Activated CD4-positive, alpha-beta T cell treated with anti-CD3 and anti-CD28 coated beads for 24 hours (primary cell): ENCODE measurements around the gene EYA2.
"Not testable (repeated sequence)": the region's sequence is repeated elsewhere in the genome, so short reads cannot be mapped to it uniquely, and the experiment has no call there.

ENCODE experiments used
- DNase-seq, 2 donors: peaks; one replicate each; pipeline ENCODE4 v3.0.0-alpha.2; 2020; ENCODE audit warnings: low read depth in 2 of 2

Gene EYA2

DNA sequence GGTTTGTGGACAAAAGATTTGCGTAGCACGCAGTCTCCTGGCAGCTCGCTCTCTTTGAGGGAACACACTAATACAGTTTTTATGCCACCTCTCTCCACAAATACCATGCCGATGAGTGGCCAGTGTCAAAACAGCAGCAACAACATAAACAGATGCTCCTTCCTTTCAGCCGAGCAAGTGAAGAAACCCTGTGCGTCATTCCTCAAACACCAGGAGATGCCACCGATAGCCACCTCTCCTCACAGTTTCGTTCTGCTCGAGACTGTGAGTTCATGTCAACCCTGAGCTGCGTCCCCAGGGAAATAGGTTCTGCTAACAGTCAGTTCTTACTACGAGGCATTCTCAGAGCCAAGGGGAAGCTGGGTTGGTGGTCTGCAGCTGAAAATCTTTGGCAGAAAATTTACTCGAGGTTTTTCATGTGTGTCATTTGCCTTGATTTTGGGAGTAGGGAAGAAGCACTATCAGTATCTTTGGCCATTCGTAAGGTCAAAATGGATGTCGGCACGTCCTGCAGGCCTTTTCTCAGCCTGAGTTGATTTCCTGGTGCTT lies 59.9 kb downstream of the EYA2 start:
- DNase-seq: no peak

DNA sequence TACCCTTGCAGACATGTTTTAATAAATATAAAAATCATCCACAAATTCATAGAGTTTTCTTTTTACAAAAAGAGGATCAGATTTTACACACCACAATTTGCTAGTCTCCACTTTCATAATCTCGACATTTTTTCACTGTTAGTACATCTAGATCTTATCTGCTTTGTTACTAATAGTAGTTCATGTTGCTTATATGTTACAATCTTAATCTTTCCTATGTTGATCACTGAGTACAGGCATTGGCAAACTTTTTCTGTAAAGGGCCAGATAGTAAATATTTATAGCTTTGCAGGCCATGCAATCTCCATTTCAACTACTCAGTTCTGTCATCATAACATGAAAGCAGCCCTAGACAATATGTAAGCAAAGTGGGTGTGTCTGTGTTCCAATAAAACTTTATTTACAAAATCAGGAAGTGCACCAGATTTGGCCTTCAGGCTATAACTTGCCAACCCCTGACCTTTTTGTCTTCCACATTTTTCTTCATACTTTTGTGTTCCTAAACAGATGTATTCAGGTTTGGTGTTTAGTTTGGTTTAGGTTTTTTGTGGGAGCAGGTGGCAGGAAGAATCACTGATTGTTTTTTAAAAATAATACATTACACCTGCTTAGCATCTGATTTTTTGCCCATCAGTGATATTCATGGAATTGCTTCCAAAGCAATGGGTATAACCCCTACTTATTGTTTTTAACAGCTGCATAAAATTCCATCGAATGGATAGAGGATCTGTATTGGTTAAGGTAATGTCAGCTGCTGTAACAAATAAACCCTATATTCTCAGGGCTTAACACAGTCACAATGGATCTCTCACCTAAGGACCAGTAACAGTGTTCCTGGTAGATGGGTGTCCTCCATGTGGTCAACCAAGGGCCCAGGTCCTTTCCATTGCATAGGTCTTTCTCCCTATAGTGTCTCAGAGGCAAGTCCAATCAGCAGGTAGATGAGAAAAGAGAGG lies 61.2 kb downstream of the EYA2 start:
- no peak for DNase-seq

DNA sequence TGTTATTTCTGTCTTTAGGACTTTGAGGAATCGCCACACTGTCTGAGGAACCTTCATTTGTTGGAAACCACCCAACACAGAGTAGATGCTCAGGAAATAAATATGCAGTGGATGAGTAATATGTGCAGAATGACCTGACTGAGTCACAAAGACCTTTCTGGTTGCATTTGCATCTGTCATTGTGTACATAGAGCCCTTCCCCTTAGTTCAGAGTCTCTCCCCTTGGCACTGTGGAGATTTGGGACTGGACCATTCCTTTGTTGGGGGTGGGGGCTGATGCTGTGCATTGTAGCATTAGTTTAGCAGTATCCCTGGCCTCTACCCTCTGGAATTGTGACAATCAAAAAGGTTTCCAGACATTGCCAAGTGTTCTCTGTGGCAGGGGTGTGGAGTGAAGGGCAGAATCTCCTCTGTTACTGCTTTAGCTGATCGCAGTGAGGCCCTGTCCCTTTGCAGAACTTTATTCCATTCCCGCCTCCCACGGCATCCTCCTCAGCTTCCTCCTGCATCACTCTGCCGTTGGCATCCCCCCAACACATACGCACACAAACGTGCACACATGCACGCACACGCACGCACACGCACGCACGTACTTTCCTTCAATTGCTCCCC lies 64.5 kb downstream of the EYA2 start:
- no peak for DNase-seq

DNA sequence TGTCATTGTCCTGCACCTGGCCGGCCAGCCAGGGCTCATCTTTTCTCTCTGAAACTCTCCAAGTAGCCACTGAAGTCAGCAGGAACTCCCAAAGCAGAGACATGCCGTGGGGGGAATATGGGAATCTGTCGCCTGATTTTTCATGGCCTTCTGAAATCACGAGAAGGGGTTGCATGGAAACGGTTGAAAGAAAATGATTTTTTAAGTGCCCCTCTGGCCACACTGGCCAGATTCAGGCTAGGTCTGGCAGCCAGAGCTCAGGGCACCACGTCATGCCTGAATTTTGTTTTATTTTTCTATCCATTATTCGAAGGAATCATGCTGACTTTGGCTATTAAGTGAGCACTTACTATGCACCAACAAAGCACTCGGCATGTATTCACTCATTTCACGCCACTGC lies 65.2 kb downstream of the EYA2 start:
- no peak for DNase-seq

DNA sequence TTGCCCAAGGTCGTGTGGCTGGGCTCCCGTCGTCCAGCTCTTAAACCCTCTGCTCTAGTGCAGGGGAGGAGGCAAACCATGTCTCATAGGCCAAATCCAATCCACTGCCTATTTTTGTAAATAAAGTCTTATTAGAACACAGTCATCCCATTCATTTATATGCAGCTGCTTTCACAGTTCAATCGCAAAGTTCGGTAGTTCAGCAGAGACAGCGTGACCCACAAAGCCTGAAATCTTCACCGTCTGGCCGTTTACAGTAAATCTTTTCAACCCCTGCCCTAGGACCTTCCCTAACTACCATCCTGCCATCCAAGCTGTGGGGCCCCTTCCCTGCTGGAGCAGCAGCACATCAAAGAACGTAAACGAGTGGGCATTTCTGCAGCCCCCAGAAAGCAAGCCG lies 65.9 kb downstream of the EYA2 start:
- DNase-seq: no peak

DNA sequence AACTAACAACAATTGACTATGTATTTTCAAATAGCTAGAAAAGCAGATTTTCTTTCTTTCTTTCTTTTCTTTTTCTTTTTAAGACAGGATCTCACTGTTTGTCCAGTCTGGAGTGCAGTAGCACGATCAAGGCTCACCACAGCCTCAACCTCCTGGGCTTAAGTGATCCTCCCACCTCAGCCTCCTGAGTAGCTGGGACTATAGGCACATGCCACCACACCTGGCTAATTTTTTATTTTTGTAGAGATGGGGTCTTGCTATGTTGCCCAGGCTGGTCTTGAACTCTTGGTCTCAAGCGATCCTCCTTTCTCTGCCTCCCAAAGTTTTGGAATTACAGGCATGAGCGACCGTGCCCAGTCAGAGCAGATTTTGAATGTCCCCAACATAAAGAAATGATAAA lies 67.3 kb downstream of the EYA2 start:
- DNase-seq: not testable (repeated sequence)

DNA sequence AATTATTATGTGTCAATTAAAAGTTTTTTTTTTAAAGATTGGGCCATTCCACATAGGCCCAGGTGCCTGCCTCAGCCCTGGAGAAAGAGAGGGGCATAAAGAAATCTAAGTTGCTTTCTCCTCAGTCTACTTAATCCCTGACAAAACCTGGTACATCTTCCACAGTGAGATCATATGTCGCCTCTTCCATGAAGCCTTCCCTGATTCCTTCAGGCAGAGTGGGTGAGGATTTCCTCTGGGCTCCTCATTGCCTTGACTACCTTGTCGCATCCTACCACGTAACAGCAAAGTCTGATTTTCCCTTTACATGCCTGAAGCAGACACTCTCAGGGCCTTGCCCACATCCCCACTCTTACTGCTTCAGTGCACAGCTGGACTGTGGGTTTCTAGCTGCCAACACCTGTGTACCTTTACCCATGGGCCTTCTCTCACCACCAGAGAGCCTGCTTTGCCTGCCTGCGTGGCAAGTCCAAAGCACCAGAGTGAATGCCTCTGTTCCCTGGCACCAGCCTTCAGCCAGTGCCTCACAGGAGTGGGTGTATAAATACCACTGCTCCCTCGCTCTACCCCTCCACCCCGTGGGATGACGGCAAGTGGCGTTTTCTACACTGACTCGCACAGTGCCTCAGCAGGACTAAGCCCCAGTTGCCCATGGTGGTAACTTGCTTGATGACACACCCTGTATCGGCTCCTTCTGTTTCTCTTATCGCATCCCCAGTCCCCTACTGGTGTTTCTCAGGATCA lies 68.0 kb downstream of the EYA2 start:
- DNase-seq: no peak

DNA sequence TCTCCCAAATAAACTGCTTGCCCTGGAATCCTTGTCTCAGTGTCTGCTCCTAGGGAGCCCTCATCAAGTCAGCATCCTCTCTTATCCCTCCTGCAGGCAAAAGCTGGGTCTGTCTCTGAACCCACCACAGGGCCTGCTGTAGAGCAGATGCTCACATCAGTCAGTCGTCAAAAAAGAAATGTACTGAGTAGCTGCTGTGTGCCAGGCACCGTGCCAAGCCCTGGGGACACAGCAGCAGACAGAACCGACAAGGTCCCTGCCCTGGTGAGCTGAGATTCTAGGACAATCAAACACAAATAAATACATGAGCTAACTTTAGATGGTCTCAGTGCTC lies 68.5 kb downstream of the EYA2 start:
- no peak for DNase-seq

DNA sequence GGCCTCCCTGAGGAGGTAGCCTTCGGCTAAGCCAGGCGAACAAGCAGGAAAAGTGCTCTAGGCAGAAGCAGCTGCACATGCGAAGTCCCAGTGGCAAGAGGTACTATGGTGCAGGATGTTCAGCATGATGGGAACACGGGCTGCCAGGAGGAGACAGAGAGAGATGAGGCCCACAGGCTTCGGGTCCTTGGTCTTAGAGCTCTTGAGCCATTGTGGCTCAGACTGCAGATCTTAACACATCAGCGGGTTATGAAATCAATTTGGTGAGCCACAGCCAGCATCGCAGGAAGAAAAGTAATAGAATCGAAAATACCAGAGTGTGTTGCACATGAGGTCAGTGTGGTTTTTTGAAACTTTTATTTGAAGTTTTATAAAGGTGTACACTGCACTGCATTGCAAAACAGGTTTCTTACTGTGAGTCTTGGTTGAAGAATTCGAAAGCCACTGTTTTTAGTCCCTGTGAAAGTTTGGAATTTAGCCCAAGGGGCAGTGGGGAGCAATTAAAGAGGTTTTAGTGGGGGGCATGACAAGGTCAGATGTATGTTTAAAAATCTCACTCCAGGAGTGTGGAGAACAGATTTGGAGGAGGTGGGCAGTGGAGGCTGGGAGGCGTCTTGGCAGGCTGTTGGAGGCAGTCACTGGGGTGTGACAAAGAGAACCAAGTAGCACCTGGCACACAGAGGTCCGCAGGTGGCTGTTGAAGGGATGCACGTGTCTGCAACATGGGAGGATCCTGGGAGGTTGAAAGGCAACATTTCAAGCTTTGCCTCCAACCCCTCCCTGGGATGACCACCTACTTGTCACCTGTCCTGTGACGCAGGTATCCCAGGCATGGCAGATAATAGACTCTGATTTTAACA lies 69.3 kb downstream of the EYA2 start:
- DNase-seq: no peak

DNA sequence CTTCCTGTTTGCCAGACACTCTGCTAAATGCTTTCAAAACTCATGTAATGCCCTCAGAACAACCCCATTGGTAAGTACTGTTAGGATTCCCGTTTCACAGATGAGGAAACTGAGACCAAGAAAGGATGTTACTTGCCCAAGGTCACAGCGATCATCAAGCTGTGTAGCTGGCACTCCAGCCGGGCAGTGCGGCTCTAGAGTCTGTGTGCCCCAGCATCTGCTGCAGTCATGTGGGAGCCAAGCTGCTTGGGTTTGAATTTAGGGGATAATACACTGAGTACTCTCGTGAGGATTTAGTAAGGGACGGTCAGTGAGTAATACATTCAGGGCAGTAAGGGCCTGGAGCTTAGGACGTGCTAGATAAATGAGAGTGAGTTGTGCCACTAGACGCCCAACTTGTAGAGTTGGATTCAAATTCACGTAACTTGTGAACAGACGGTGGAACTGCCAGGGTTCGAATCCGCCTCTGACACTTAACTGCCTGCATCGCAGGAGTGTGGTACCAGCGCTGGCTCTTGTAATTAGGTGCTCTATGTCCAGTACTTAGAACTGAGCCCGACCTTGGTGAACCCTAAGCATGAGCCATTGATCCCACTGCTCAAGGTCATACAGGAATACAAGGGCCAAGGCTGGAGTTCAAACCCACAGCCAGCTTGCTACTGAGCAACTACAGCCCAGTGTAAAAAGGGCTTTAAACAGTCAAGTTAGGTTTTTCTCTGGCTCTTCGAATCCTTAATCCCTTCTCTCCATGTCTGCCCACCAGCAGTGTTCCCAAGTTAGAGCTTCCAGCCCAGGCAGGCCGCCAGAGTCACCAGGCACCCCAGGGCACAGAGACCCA lies 70.2 kb downstream of the EYA2 start:
- no peak for DNase-seq

DNA sequence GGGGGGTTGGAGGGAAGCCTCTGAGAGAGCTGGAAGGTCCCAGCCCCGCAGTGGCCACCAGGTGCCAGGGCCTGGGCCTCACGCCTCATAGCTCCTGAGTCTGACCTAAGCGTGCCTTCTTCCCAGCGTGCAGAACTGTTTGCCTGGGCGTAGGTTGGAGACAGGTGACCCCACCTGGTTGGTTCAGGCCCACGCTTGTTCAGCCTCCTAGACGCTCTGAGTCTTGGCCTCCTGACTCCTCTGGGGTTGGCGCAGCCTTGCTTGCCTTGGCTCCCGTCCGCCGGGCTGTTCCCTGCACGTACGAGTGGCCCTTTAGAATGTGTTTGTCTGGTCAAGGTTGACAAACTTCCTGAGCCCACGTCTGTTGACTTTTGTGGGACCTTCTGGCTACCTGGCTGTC lies 70.8 kb downstream of the EYA2 start:
- DNase-seq: no peak

DNA sequence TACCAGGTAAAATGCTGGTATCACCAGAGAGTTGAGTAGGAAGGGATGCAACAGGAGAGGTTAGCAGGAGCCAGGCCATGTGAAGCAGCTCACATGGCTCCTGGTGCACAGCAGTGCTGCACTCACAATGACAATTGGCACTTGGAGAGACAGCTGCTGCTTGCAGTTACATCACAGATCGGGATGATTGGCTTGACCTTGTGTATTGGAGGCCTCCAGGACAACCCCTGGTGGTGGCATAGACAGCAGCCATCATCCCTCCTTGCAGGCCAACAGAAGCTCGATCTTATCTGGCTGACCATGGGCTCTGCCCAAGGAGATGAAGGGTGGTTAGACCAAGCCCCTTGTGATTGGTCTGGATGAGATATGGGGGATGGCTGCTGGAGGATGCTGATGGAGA lies 73.0 kb downstream of the EYA2 start:
- DNase-seq: no peak

DNA sequence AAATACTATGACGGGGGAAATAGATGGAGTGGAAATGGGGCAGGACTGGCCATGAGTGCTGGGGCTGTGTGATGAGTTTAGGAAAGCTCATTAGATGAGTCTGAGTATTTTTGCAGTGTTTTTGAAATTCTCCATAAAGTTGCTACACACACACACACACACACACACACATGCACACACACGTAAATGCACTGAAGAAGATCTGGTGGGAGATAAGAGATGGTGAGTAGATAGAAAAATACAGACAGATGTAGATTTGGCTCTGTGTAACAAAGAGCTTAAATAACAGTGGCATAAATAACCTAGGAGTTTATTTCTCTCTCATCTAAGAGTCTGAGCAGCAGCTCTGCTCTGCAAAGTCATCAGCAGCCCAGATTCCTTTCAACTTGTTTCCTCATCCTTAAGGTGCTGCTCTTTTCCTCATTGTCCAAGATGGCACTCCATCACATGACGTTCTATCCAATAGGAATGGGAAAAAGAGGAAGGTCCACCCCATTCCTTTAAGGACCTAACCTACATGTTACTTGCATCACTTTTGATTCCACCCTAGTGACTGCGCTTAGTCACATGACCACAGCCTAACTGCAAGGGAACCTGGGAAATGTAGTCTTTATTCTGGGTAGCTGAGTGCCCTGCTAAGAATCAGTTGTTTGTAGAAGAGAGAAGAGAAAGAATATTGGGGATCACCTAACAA lies 76.4 kb downstream of the EYA2 start:
- no peak for DNase-seq

DNA sequence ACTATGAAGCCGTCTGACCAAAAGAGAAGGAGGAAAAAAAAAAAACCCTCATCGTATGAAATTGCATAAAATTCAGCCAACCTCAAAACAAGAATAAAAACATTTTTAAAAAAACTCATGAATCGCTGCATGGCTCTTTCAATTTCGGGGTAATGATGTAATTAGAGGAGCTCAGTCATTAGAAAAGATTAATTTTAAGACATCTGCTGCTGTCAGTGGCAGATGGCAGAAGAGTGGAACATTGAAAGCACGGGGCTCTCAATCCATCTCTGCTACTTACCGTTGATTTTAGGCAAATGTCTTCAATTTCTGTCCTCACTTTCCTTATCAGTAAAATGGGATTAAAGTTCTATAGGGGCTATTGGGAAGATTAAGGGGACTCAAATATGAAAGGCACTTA lies 79.1 kb downstream of the EYA2 start:
- no peak for DNase-seq

DNA sequence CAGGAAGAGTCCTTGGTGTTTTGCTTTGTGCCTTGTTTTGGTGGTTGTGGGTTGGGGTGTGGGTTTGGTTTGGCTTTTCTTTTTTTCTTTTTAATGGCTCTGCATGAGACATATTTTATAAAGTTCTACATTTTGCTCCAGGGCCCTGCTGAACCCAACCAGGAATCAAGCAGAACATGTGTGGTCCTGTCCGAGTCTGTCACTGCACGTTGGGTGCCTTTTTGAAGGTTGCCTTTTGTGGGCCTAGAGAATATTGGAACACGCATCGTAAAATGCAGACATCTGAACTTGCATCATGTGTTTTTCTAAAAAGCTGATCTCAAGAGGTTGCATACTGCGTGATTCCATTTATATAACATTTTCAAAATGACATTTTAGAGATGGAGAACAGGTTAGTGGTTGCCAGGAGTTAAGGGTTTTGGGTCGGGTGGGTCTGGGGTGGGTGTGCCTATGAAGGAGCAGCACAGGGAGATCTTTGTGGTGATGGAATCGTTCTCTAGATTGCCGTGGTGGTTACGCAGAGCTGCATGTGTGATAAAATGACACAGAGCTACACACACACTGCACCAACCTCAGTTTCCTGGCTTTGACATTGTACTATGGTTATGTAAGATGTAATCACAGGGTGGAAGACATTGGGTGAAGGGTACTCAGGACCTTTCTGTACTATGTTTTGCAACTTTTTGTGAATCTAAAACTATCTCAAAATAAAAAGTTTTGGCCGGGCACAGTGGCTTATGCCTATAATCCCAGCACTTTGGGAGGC lies 80.2 kb downstream of the EYA2 start:
- no peak for DNase-seq

DNA sequence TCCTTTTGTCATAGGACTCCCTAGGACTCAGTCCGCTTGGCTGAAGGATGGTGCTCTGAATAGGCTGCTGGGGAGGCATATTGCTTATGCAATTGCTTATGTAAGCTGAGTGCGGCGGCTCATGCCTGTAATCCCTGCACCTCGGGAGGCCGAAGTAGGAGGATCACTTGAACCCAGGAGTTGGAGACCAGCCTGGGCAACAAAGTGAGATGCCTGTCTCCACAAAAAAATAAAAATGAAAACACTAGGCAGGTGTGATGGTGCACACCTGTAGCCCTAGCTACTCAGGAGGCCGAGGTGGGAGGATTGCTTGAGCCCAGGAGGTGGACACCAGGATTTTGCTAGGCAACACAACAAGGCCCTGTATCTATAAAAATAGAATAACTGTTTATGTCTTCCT lies 81.3 kb downstream of the EYA2 start:
- no peak for DNase-seq

DNA sequence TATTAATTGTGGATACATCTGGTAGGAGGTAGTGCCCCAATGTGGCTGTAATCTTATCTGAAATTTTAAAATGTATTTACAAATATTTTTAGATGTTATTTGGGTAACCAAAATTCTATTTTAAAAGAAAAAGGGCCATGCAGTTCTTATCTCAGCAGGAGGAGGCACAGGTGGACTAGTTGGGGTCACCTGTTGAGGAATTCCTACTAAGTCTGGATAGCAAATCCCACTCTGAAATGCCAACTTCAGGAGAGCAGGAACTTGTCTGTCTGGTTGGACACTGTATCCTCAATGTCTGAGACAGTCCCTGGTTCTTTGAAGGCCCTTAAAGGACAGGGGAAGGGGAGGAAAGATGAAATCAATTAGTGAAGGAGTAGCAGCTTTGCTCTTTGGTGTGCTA lies 82.6 kb downstream of the EYA2 start:
- no peak for DNase-seq

DNA sequence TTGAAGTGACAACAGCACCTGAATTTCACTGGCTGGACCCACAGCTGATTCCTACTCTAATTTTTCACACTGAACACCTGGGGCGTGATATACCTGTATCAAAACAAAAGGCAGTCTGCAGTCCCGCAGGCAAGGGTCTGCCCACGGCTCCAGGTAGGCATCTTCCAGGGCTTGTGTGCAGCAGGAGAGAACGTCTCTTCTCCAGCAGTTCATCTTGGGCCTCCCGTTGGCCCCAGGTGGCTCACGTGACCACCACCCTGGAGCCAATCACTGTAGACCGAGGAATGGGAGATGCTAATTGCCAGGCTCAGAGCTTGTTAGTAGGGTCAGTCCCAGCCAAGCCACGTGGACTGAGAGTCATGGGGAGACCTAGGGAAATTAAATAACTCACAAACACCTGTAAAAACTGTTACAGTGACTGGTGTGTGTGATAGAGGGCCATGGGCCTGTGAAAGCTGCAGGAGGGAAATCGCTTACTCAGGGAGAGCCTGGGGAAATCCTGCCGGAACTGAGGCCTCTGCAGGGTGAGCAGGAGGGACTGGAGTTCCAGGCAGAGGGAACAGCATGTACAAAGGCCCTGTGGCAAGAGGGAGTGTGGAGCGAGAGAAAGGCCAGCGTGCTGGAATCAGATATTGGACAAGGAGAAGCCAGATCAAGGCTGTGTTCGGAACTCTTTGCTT lies 83.4 kb downstream of the EYA2 start:
- no peak for DNase-seq
